Thoracic aorta (tissue), 2 donors: ENCODE data around the gene GAB2. TPM values are rescaled to one million over a fixed set of nuclear protein-coding genes. Genes with fewer than 3 reads are reported as not detected.

Source experiments
- ATAC-seq: fragments of 150-250 bp; one replicate; pipeline ENCODE4 v1.8.0; 2017; ENCODE audit warnings: low read depth; ENCODE audit not compliant: insufficient number of reproducible peaks, low FRiP score
- DNase-seq: peaks from one replicate; pipeline ENCODE4 v3.0.0-alpha.2; 2020; ENCODE audit warnings: low spot score
- H3K27ac ChIP-seq, 2 donors: fragments of 200-600 bp; sonication (generic); 1 replicate in 1 of 2; 2 replicates in 1 of 2; pipeline ENCODE4 v1.5.1; 2016; ENCODE audit warnings: mild to moderate bottlenecking in 2 of 2, moderate library complexity in 2 of 2
- H3K27me3 ChIP-seq: fragments of 200-600 bp; sonication (generic); replicated peaks from 2 replicates; pipeline ENCODE4 v1.6.0; 2016; ENCODE audit warnings: mild to moderate bottlenecking; ENCODE audit not compliant: insufficient read depth
- H3K36me3 ChIP-seq: fragments of 200-600 bp; sonication (generic); one replicate; pipeline ENCODE4 v1.5.1; 2016
- H3K4me1 ChIP-seq, 2 donors: fragments of 200-600 bp; sonication (generic); 1 replicate in 1 of 2; 2 replicates in 1 of 2; pipeline versions ENCODE4 v1.5.1 to v1.6.0; 2016; ENCODE audit warnings: low read depth in 2 of 2, mild to moderate bottlenecking in 1 of 2; ENCODE audit not compliant: control insufficient read depth in 1 of 2
- H3K4me3 ChIP-seq: fragments of 200-600 bp; sonication (generic); 2 replicates; pipeline ENCODE4 v1.5.1; 2016; ENCODE audit warnings: mild to moderate bottlenecking
- H3K9me3 ChIP-seq: fragments of 200-600 bp; sonication (generic); 2 replicates; pipeline ENCODE4 v1.5.1; 2016
- CTCF ChIP-seq: fragments of 200-600 bp; sonication (generic); IDR thresholded peaks from one replicate; pipeline ENCODE4 v1.5.1; 2019; ENCODE audit warnings: antibody characterized with exemption
- total RNA-seq, 2 donors: library from RNA; depleted of rRNA; stranded (reverse); fragments of >200 nt; gene quantifications; one replicate each; pipeline versions ENCODE4 v1.1.0 to v1.2.3, GENCODE V29; 2016

Gene GAB2
- total RNA-seq, 2 donors from 2014 or later: 65.4 to 91.5 TPM

- ATAC-seq (no peak), DNase-seq (no peak)
- H3K9me3 ChIP-seq: no peaks in the 10 kb centered on the region
- H3K27me3 ChIP-seq: no peaks in the 10 kb centered on the region
- no peaks in the 10 kb centered on the region for H3K36me3 ChIP-seq
- peak overlapping the region; percentile 95 for H3K4me3 ChIP-seq
- peak overlapping the region; percentile 64 to 85 for H3K27ac ChIP-seq
- no peak for TF ChIP-seq CTCF
- H3K4me1 ChIP-seq: peaks cover 45 to 82% of the 10 kb centered on the region in 2 donors
These were observed 227.8 kb downstream of the GAB2 start for GRCh38 chr11:78189851-78190250.

GRCh38 chr11:78189174-78189724 lies 228.4 kb downstream of the GAB2 start:
- peaks cover 45 to 82% of the 10 kb centered on the region in 2 donors for H3K4me1 ChIP-seq
- H3K27me3 ChIP-seq: no peaks in the 10 kb centered on the region
- TF ChIP-seq CTCF: no peak
- H3K9me3 ChIP-seq: no peaks in the 10 kb centered on the region
- DNase-seq (no peak), ATAC-seq (no peak)
- H3K36me3 ChIP-seq: no peaks in the 10 kb centered on the region
- H3K27ac ChIP-seq: peak overlapping the region; percentile 64 to 85
- H3K4me3 ChIP-seq: peak overlapping the region; percentile 95

- ATAC-seq (peak; percentile 85), DNase-seq (peak; percentile 90)
- Histone ChIP-seq H3K36me3 (no peaks in the 10 kb centered on the region), H3K27ac (peak within 1 kb of the TSS; percentile 85 to 91), H3K27me3 (no peaks in the 10 kb centered on the region), H3K4me3 (peak within 1 kb of the TSS; percentile 95), H3K4me1 (peaks cover 45 to 75% of the 10 kb centered on the region in 2 donors), H3K9me3 (no peaks in the 10 kb centered on the region)
- no peak for TF ChIP-seq CTCF
These were observed 229.1 kb downstream of the GAB2 start, which contains the start of the genes KCTD21 and USP35 for GRCh38 chr11:78188286-78189173. Gene KCTD21 (minus strand): TSS chr11:78188626. CDS start chr11:78174554, 14,072 bp downstream. Gene USP35 (plus strand): TSS chr11:78188919. CDS start chr11:78196246, 7,327 bp downstream.

GRCh38 chr11:78187366-78188285 lies 230.0 kb downstream of the GAB2 start:
- TF ChIP-seq CTCF: no peak
- Histone ChIP-seq H3K27ac (peak overlapping the region; percentile 85 to 91), H3K9me3 (no peaks in the 10 kb centered on the region), H3K4me3 (peak overlapping the region; percentile 95), H3K4me1 (peaks cover 39 to 66% of the 10 kb centered on the region in 2 donors), H3K36me3 (no peaks in the 10 kb centered on the region), H3K27me3 (no peaks in the 10 kb centered on the region)
- ATAC-seq: peak; percentile 8
- DNase-seq: no peak
